Measurements from ENCODE around the gene TENM4.

TENM4 gene

DNA sequence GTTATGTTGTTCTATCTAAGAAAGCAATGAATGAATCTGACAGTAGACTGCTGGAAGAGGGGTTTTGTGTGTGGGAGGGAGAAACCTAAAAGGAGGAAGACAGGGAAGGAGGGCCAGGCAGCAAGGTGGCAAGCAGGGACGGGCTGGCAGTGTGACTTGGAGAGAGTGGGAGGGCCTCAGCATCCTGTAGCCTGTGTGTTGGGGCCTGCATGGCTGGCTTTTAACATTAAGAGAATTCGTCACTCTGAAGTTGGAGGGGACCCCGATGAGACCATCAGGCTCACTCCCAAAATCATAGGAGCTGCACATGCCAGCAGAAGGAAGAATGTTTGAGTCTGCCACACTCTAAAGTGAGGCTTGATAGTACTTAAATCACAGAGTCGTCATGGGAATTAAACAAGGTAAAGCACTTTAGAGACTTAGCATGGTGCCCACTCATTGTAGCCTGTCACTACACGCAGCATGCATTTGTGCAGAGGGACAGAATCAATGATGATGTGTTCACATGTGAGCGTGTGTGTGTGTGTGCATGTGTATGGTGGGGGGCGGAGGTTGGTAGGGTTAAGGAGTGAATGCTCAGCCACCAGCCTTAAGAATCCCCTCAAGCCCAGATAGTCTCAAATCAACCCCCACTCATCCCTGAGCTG is 199.5 kb downstream of the TENM4 start:
- Histone ChIP-seq H3K36me3 (ENCODE audit: insufficient read depth, low read length) (no peaks in the 10 kb centered on the region), H3K9me3 (ENCODE audit: low read depth, low read length) (no peaks in the 10 kb centered on the region), H3K4me3 (no peak overlapping the region), H3K27ac (no peak overlapping the region), H3K9ac (ENCODE audit: insufficient read length) (no peak overlapping the region)
- TF ChIP-seq POLR2AphosphoS5 (IDR thresholded peaks at IDR 0.05; ENCODE audit: borderline replicate concordance, low read depth, low read length) (no peak), FOXP2 (optimal IDR thresholded peaks at IDR 0.05; ENCODE audit: control extremely low read depth, extremely low read length, insufficient read depth) (no peak), EZH2 (IDR thresholded peaks at IDR 0.05) (no peak)
- DNase-seq (ENCODE audit: low read depth, low spot score), result no peak

DNA sequence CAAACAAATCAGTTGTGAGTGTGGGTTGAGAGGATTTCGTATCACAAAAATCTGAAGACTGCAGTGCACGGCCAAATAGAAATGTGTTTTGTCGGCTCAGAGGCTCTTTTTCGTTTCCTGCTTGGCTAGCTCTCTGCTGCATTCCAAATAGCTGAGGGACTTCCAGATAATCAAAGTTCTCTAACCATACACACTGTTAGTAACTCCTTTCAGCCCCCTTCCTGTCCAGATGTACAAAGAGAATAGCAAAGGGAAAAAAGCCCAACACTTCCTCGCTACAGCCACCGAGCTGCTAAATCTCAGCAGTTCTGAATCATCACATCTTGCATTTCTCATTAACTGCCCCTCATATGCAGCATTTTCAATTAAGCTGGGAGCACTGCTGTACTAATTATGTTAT is 203.1 kb downstream of the TENM4 start:
- H3K4me3 ChIP-seq, result no peak overlapping the region
- H3K27ac ChIP-seq, result no peak overlapping the region
- TF ChIP-seq EZH2 (IDR thresholded peaks at IDR 0.05), result no peak
- TF ChIP-seq POLR2AphosphoS5 (IDR thresholded peaks at IDR 0.05; ENCODE audit: borderline replicate concordance, low read depth, low read length), result no peak
- DNase-seq (ENCODE audit: low read depth, low spot score), result no peak
- H3K36me3 ChIP-seq (ENCODE audit: insufficient read depth, low read length), result no peaks in the 10 kb centered on the region
- H3K9ac ChIP-seq (ENCODE audit: insufficient read length), result no peak overlapping the region
- H3K9me3 ChIP-seq (ENCODE audit: low read depth, low read length), result no peaks in the 10 kb centered on the region

DNA sequence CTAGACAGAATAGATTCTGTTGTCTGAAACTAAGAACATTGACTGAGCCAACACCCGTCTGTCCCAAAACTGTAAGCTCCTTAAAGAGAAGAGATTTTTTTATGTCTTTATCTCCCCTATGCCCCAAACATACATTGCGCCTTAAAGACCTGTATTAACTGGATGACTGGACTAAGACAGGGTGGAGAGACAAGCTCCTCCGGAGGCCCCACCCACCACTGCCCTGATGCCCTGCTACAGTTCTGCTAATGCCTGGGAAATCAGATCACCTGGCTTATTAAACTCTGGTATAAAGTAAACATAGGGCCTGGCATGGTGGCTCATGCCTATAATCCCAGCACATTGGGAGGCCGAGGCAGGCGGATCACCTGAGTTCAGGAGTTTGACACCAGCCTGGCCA is 203.7 kb downstream of the TENM4 start:
- no peak for TF ChIP-seq FOXP2 (optimal IDR thresholded peaks at IDR 0.05; ENCODE audit: control extremely low read depth, extremely low read length, insufficient read depth)
- no peak for TF ChIP-seq EZH2 (IDR thresholded peaks at IDR 0.05)
- TF ChIP-seq POLR2AphosphoS5 (IDR thresholded peaks at IDR 0.05; ENCODE audit: borderline replicate concordance, low read depth, low read length), result no peak
- H3K9me3 ChIP-seq (ENCODE audit: low read depth, low read length), result no peaks in the 10 kb centered on the region
- no peaks in the 10 kb centered on the region for H3K36me3 ChIP-seq (ENCODE audit: insufficient read depth, low read length)
- no peak overlapping the region for H3K27ac ChIP-seq
- DNase-seq (ENCODE audit: low read depth, low spot score), result no peak
- H3K9ac ChIP-seq (ENCODE audit: insufficient read length), result no peak overlapping the region
- H3K4me3 ChIP-seq, result no peak overlapping the region

DNA sequence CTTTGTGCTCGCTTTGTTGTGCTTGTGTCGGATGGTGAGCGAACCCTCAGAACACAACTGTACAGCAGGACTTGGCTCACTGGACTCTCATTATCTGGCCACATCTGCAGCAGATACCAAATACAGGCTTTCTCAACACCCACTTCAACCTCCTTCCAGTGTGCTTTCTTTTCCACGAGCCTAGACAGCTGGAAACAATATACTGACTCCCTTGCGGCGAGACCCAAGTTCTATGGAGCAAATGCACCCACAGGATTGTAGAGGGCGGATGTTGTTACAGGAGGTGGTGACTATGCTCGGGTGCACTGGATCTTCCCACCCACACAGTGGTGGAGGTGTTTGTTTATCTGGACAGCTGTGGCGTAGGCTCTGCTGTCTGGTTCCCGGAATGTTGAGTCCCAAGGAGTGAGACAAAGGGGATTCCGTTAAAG is 204.3 kb downstream of the TENM4 start:
- TF ChIP-seq EZH2 (IDR thresholded peaks at IDR 0.05) (no peak), FOXP2 (optimal IDR thresholded peaks at IDR 0.05; ENCODE audit: control extremely low read depth, extremely low read length, insufficient read depth) (no peak), POLR2AphosphoS5 (IDR thresholded peaks at IDR 0.05; ENCODE audit: borderline replicate concordance, low read depth, low read length) (no peak)
- no peaks in the 10 kb centered on the region for H3K36me3 ChIP-seq (ENCODE audit: insufficient read depth, low read length)
- no peak for DNase-seq (ENCODE audit: low read depth, low spot score)
- no peak overlapping the region for H3K27ac ChIP-seq
- no peak overlapping the region for H3K9ac ChIP-seq (ENCODE audit: insufficient read length)
- no peaks in the 10 kb centered on the region for H3K9me3 ChIP-seq (ENCODE audit: low read depth, low read length)
- H3K4me3 ChIP-seq, result no peak overlapping the region

DNA sequence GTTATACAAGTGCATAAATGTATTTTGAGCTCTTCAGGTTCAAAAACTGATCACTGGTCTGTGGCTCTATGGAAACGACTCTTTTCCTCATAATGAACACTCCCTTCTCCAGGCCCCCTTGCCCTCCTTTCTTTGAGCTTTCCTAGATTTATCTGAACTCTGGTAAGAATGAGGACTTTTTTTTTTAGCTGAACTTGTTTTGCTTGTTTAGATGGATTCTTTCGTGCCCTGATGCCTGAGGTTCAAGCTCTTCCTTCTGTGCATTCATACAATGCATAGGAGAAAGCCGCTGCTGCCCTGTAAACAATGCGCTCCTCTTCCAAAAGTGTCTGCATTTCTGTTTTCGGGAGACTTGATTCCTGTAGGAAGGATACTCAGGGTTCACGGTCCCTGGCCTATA is 205.1 kb downstream of the TENM4 start:
- no peak for TF ChIP-seq EZH2 (IDR thresholded peaks at IDR 0.05)
- TF ChIP-seq POLR2AphosphoS5 (IDR thresholded peaks at IDR 0.05; ENCODE audit: borderline replicate concordance, low read depth, low read length), result no peak
- TF ChIP-seq FOXP2 (optimal IDR thresholded peaks at IDR 0.05; ENCODE audit: control extremely low read depth, extremely low read length, insufficient read depth), result no peak
- no peak overlapping the region for H3K9ac ChIP-seq (ENCODE audit: insufficient read length)
- H3K36me3 ChIP-seq (ENCODE audit: insufficient read depth, low read length), result no peaks in the 10 kb centered on the region
- no peak overlapping the region for H3K27ac ChIP-seq
- H3K9me3 ChIP-seq (ENCODE audit: low read depth, low read length), result no peaks in the 10 kb centered on the region
- no peak overlapping the region for H3K4me3 ChIP-seq
- DNase-seq (ENCODE audit: low read depth, low spot score), result no peak

DNA sequence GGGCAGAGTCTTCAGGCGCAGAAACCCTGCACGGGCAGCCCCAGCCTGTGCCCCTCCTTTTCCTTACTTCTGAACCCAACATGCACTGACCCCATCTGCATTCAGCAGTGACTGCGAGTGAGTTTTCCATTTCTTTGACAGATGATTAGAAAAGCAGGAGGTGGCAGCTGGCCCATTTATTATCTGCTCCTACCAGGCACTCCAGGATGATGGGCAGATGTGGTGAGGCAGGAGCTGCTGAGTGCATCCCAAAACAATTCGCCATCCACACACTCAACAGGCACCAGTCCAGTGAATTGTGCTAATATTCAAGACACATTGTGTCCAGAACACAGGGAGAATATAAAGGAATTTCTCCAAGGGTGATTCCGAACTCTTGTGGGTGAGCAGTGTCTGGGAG is 208.5 kb downstream of the TENM4 start:
- Histone ChIP-seq H3K4me3 (no peak overlapping the region), H3K27ac (no peak overlapping the region), H3K9me3 (ENCODE audit: low read depth, low read length) (no peaks in the 10 kb centered on the region), H3K36me3 (ENCODE audit: insufficient read depth, low read length) (no peaks in the 10 kb centered on the region), H3K9ac (ENCODE audit: insufficient read length) (no peak overlapping the region)
- no peak for TF ChIP-seq FOXP2 (optimal IDR thresholded peaks at IDR 0.05; ENCODE audit: control extremely low read depth, extremely low read length, insufficient read depth)
- no peak for TF ChIP-seq POLR2AphosphoS5 (IDR thresholded peaks at IDR 0.05; ENCODE audit: borderline replicate concordance, low read depth, low read length)
- no peak for TF ChIP-seq EZH2 (IDR thresholded peaks at IDR 0.05)
- no peak for DNase-seq (ENCODE audit: low read depth, low spot score)

DNA sequence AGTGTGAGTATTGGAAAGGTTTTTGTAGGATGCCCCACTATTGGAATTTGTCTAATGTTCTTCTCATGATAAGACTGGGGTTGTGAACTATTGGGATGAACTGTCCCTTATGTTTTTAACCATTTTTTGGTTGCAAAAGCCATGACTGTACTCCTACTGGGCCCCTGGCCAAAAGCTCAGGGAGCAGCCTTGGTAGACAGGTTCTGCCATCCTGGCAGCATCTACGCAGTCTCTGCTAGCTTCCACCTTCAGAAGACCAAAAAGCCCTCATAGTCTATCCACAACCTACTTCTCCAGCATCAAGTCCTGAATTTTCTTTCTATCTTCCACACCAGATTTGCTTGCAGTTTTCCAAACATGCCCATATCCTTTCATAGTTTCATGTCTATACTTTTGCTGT is 211.8 kb downstream of the TENM4 start:
- H3K27ac ChIP-seq, result no peak overlapping the region
- TF ChIP-seq FOXP2 (optimal IDR thresholded peaks at IDR 0.05; ENCODE audit: control extremely low read depth, extremely low read length, insufficient read depth) (no peak), EZH2 (IDR thresholded peaks at IDR 0.05) (no peak), POLR2AphosphoS5 (IDR thresholded peaks at IDR 0.05; ENCODE audit: borderline replicate concordance, low read depth, low read length) (no peak)
- no peaks in the 10 kb centered on the region for H3K9me3 ChIP-seq (ENCODE audit: low read depth, low read length)
- H3K9ac ChIP-seq (ENCODE audit: insufficient read length), result no peak overlapping the region
- no peak for DNase-seq (ENCODE audit: low read depth, low spot score)
- no peaks in the 10 kb centered on the region for H3K36me3 ChIP-seq (ENCODE audit: insufficient read depth, low read length)
- no peak overlapping the region for H3K4me3 ChIP-seq

DNA sequence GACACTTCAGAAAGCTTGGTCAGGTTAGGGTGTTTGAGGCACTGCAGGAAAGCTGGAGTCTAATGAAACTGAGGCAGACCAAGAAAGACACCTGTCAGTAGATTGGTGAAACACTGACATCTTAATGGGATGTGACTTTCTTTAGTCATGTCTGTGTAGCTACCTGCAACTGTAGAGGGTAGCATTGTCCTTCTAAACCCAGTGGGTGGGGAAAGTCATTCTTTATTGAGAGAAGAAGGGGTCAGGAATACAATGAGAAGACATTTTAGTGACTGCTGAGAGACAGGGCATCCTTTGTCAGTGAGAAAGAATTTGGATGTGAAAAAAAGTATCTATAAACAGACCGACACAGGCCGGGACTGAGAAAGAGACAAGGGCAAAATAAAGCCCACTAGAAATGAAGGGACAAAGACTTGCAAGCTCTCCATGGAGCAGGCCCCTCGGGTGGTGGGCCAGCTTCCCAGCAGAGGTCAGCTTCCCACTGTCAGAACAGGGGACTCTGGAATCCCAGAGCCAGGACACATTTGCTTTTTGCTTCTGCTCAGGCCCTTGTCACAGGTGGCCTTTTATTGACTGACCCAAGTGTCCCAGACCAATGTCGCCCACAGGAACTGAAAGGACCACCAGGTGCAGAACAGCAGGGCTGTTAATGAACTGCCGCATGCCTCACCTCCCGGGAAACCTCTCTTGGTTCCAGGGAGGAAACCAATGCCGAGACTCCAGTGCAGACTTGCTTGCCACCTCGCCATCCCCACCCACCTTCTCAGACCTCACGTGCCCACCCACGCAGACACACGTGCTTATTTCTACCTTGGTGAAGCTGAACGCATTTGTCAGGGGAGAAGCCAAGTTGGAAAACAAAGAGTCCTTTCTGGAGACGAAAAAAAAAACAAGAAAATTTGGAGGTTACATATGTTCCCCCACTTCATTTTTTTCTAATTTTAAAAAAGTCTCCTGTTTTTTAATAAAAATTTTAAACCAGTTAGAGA is 212.8 kb downstream of the TENM4 start:
- no peaks in the 10 kb centered on the region for H3K9me3 ChIP-seq (ENCODE audit: low read depth, low read length)
- TF ChIP-seq FOXP2 (optimal IDR thresholded peaks at IDR 0.05; ENCODE audit: control extremely low read depth, extremely low read length, insufficient read depth) (no peak), EZH2 (IDR thresholded peaks at IDR 0.05) (no peak)
- H3K9ac ChIP-seq (ENCODE audit: insufficient read length), result no peak overlapping the region
- no peak overlapping the region for H3K27ac ChIP-seq
- no peak overlapping the region for H3K4me3 ChIP-seq
- no peak for DNase-seq (ENCODE audit: low read depth, low spot score)
- H3K36me3 ChIP-seq (ENCODE audit: insufficient read depth, low read length), result no peaks in the 10 kb centered on the region
